ENCODE results near the gene C10orf143. TPM values are rescaled to one million over a fixed set of nuclear protein-coding genes. Genes with fewer than 3 reads are reported as not detected.
"Not testable (repeated sequence)": the region's sequence is repeated elsewhere in the genome, so short reads cannot be mapped to it uniquely, and the experiment has no call there.

C10orf143 gene
- total RNA-seq, 1 donor from 2014 or later: 0.96 TPM

GRCh38 chr10:130111852-130112180 lies 1.2 kb upstream of the C10orf143 start:
- DNase-seq (ENCODE audit: low read depth): no peak

DNA sequence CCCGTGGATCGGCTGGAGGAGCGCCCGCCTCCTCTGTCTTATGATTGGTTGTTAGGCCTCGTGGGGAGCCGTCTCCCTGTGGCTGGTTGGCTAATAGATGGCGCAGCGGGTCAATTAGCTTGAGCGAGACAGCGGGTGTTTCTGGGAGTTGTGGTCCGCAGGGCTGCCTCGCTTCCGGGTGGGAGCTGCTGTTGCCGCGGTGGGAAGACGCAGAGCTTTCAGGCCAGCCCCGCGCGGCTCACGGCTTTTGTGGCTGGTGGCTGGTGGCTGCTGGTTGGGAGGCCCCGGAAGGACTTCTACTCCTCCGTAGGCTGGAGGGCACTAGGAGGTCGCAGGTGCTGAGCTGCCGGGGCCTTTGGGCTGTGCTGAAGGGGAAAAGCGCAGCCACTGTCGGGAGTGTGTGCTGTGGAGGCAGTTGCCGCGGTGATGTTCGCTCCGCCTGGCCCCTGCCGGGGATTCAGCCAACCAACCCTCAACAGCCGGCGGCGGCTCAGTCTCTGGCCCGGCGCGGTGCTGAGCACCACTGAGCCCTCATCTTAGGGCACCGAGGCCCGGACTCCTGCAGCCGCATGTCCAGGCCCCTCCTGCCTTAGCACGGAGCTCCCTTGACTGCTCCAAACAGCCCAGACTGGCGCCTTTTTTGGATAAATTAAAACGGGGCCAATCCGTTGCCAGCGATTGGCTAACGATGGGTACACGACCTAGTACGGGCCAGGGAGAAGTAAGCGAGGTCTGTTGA lies 652 bp upstream of the C10orf143 start:
- peak; percentile 99 for DNase-seq (ENCODE audit: low read depth)

GRCh38 chr10:130109796-130110245 lies 809 bp downstream of the C10orf143 start:
- DNase-seq (ENCODE audit: low read depth): peak; percentile 92

GRCh38 chr10:130108934-130109604 lies 1.6 kb downstream of the C10orf143 start:
- no peak for DNase-seq (ENCODE audit: low read depth)

DNA sequence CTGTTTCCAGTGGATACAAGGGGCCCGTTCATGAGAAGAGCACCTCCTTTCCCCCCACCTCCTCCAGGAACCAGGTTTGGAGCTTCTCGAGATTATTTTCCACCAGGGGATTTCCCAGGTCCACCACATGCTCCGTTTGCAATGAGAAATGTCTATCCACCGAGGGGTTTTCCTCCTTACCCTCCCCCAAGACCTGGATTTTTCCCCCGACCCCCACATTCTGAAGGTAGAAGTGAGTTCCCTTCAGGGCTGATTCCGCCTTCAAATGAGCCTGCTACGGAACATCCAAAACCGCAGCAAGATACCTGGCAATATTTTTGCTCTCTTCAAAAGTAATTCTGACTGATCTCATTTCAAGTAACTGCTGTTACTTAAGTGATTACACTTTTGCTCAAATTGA lies 2.5 kb downstream of the C10orf143 start:
- not testable (repeated sequence) for DNase-seq (ENCODE audit: low read depth)

DNA sequence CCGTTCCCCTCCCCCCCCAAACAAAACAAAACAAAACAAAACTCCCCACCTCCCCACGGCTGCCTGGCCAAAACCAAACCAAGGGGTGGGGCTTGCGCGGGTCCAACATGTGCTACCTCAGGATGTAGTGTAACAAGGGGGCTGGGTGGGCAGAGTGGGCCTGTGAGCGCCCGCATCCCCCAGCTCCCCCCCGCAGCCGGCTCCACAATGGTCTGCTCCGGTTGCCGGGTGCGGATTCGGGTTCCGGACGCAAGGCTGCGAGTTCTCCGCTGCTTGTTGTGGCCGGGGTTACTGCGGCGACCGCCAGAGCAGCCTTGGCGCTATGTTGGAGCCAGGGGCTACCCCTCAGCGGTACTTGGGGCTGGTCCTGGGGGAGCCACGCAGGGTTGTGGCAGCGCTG lies 4.9 kb downstream of the C10orf143 start:
- no peak for DNase-seq (ENCODE audit: low read depth)

- no peak for DNase-seq (ENCODE audit: low read depth)
These were observed 11.3 kb downstream of the C10orf143 start for GRCh38 chr10:130099344-130099743.

- DNase-seq (ENCODE audit: low read depth): not testable (repeated sequence)
These were observed 20.1 kb downstream of the C10orf143 start for GRCh38 chr10:130090565-130090964.

DNA sequence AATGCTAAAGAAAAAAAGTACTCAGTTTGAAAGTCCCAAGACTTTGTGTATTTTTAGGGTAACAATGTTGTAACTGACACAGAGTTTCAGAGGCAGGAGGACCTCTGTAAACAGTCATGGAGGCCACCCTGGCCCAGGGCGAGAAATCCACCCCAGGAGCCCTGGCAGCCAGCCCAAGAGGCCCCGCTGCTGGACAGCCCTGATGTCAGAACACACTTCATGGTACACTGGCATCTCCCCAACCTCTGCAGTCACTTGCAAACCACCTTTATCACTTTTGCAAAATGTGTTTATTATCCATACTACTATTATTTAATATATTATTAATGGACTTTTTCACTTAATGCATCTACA lies 30.2 kb downstream of the C10orf143 start:
- DNase-seq (ENCODE audit: low read depth): no peak

- no peak for DNase-seq (ENCODE audit: low read depth)
These were observed 30.8 kb downstream of the C10orf143 start for GRCh38 chr10:130079614-130080460.

GRCh38 chr10:130078120-130078519 lies 32.5 kb downstream of the C10orf143 start:
- no peak for DNase-seq (ENCODE audit: low read depth)

GRCh38 chr10:130076681-130077080 lies 33.9 kb downstream of the C10orf143 start:
- no peak for DNase-seq (ENCODE audit: low read depth)

DNA sequence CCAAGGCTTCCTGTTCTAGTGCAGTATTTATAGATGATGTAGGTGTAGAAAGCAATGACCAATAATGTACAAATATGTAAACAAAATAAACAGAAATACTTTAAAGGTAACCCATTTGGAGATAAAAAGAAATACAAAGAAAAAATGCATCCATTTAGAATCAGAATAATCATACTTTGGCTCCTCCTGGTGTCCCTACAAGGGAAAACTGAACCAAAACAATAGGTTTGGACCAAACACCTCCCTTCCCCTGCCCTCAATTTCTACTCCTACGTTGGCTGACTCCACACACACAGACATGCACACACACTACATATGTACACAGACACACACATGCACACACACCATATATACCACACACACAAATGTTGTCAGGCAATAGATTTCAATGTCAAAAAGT lies 36.0 kb downstream of the C10orf143 start:
- DNase-seq (ENCODE audit: low read depth): no peak

DNA sequence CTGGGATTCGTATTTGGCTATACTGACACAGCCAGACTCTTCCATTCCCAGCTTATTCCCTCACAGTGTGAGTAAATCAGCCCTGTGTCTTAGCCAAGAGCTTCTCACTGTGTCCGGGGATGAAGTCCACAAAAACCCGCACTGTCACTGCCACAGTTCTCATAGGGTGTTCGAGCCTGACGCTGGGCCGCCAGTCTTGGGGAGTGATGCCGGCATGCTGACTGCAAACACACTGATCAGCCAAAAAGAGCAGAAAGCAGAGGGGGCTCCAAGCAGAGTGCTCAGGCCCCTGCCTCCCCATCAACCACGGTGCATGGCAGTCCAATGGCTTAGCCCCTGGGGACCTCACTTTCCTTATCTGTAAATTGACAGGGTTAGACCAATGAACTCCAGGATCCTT lies 36.7 kb downstream of the C10orf143 start:
- DNase-seq (ENCODE audit: low read depth): no peak

- no peak for DNase-seq (ENCODE audit: low read depth)
These were observed 38.4 kb downstream of the C10orf143 start for GRCh38 chr10:130072247-130072646.

- DNase-seq (ENCODE audit: low read depth): no peak
These were observed 42.7 kb downstream of the C10orf143 start for GRCh38 chr10:130067893-130068292.

DNA sequence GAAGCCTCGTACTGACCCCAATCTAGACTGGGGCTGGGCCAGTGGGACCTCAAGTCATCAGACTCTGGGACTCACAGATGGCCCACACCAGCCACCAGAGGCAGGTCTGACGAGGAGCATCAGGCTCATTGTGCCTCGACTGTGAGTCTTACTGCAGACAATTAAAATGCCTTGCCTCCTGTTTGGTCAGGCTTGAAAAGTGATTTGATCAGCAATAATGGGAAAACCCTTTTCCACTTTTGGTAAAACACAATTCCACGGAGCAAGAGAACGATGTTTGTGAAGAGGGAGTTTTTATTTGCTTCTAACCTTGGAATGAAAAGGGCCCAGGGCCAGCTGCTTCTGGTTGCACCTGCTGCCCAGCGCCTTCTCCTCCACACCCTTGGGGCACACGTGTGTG lies 43.9 kb downstream of the C10orf143 start:
- DNase-seq (ENCODE audit: low read depth): no peak

- DNase-seq (ENCODE audit: low read depth): no peak
These were observed 45.4 kb downstream of the C10orf143 start for GRCh38 chr10:130065251-130065650.

- DNase-seq (ENCODE audit: low read depth): no peak
These were observed 45.8 kb downstream of the C10orf143 start for GRCh38 chr10:130064783-130065182.

GRCh38 chr10:130062976-130063375 lies 47.7 kb downstream of the C10orf143 start:
- DNase-seq (ENCODE audit: low read depth): no peak

- no peak for DNase-seq (ENCODE audit: low read depth)
These were observed 48.4 kb downstream of the C10orf143 start for GRCh38 chr10:130062201-130062600.

- no peak for DNase-seq (ENCODE audit: low read depth)
These were observed 48.9 kb downstream of the C10orf143 start for GRCh38 chr10:130061760-130062159.

Data from myocyte (in vitro differentiated cells).